NCI-H2107 treated with DMSO at 0.1 percent for 48 hours (cell line): ENCODE results near the gene ASCC3.
"Not testable (repeated sequence)": the region's sequence is repeated elsewhere in the genome, so short reads cannot be mapped to it uniquely, and the experiment has no call there.

Experiments
- DNase-seq: peaks from one replicate; lab custom pipeline; 2025; ENCODE audit not compliant: unreplicated experiment; lab: John Stamatoyannopoulos, UW

ASCC3 gene

GRCh38 chr6:100663219-100663863, 217.8 kb downstream of the ASCC3 start:
- no peak for DNase-seq

DNA sequence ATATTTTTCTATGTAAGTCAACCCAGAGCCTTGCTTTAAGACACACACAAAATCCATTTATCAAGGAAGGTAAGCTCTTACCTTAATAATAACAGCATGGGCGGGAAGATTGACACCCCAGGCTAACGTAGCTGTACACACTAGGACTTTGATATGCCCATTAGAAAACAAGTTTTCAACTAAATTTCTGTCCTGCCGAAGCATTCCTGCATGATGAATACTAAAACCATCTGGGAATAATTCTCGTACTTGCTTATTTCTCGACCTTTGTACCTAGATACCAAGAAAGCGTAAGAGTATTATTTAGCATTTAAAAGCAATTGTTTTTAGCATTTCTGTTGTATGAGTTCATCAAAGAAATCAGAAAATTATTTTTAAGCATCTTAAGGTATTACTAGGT, 218.9 kb downstream of the ASCC3 start:
- no peak for DNase-seq

DNA sequence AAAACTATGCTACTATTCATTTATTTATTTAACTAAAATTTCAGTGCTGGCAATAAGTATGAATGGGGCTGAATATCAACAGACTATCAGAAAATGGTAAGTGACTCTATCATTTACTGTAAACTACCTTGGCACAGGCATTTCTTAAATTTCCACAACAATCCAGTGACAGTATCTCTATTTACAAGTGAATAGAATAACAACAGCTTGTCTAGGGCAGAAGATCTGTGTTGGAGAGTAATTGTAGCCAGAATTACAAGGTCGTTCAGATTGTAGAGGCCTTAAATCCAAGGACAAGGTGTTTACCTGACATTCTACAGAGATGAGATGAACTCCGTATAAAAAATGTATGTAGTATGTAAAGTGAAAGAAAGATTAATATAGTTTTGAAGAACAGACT, 222.6 kb downstream of the ASCC3 start:
- DNase-seq, result no peak

- peak; percentile 23 for DNase-seq
Observed at GRCh38 chr6:100657678-100658330, 223.3 kb downstream of the ASCC3 start.

DNA sequence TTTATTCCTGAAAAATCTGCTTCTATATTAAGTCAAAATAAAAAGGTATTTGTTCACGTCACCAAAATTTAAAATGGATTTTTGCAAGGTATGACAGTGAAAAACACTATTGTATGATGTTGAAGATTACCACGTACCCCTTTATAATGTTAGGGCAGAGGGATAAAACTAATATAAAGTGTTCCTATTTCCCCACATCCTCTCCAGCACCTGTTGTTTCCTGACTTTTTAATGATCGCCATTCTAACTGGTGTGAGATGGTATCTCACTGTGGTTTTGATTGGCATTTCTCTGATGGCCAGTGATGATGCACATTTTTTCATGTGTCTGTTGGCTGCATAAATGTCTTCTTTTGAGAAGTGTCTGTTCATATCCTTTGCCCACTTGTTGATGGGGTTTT, 240.0 kb downstream of the ASCC3 start:
- DNase-seq, result not testable (repeated sequence)

- DNase-seq, result no peak
Observed at GRCh38 chr6:100633096-100633777, 247.9 kb downstream of the ASCC3 start.

DNA sequence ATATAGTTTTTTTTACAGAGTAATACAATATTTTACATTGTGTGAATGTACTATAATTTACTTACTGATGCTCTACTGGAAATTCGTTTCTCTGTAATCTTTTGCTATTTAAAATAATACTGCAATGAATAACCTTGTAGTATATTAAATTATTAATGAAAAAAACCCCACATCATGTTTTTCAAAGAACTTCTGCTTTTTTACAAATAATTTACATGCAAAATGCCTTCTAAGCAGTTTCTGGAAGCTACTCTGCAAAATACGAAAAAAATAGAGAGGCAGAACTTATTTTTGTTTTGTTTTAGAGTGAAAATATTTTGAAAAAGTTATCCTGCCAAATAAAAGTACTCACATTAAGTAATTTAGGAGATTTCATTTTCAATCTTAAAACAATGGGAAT, 250.6 kb downstream of the ASCC3 start:
- DNase-seq, result no peak

GRCh38 chr6:100627911-100628758, 253.0 kb downstream of the ASCC3 start:
- DNase-seq, result no peak

DNA sequence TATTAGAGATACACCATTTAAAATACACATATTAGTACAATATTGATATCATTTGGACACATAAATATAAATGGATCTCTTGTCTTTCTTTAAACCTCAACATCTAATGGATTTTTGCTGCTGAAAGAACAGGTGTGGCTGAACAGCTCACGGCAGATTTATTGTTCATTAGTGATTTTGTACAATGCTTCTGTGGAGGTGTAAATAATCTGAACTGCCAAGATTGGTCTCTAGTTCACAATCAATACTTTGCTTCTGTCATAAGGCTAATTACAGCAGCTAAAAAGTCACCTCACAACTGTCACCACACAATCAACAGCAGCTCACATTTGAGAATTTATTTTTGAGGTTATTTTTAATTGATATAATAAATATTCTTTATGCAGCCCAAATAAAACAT, 254.4 kb downstream of the ASCC3 start:
- peak; percentile 8 for DNase-seq

DNA sequence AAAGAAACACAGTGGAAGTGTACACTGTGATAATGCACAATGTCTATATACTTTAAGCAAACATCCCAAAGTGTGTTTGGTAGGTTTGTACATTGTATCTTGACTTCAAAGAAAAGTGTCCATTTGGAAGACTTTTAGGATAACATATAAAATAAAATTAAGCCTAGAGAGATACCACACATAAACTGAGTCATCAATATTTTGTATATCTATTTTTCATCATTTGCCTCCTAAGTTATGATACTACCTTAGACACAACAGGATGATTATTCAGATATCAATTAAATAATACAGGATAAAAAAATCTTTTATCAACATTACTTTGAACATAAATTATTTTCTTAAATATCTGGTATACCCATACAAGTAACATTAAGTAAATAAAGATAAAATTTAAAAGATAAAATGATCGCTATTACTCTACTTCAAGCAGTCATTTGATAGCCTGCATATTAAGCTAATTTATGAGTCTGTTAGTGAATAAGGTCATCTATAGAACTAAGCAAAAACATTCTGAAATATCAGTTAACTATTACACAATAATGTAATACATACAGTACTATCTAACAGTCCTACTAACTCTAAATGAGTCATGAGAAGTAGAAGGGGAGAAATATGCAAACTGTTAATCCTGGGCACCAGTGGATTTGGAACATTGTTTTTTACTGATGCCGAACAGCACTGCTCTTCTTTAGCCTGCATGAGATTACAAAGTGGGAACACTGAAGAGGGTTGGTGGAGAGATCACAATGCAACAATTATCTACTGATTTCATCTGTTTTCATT, 258.0 kb downstream of the ASCC3 start:
- no peak for DNase-seq

GRCh38 chr6:100620085-100620840, 260.9 kb downstream of the ASCC3 start:
- DNase-seq, result no peak

GRCh38 chr6:100618351-100618671, 262.8 kb downstream of the ASCC3 start:
- no peak for DNase-seq

GRCh38 chr6:100617633-100618350, 263.3 kb downstream of the ASCC3 start:
- no peak for DNase-seq

- no peak for DNase-seq
Observed at GRCh38 chr6:100614933-100615332, 266.2 kb downstream of the ASCC3 start.

GRCh38 chr6:100614386-100614785, 266.7 kb downstream of the ASCC3 start:
- no peak for DNase-seq

- no peak for DNase-seq
Observed at GRCh38 chr6:100613656-100614055, 267.5 kb downstream of the ASCC3 start.

- no peak for DNase-seq
Observed at GRCh38 chr6:100612094-100612493, 269.0 kb downstream of the ASCC3 start.

DNA sequence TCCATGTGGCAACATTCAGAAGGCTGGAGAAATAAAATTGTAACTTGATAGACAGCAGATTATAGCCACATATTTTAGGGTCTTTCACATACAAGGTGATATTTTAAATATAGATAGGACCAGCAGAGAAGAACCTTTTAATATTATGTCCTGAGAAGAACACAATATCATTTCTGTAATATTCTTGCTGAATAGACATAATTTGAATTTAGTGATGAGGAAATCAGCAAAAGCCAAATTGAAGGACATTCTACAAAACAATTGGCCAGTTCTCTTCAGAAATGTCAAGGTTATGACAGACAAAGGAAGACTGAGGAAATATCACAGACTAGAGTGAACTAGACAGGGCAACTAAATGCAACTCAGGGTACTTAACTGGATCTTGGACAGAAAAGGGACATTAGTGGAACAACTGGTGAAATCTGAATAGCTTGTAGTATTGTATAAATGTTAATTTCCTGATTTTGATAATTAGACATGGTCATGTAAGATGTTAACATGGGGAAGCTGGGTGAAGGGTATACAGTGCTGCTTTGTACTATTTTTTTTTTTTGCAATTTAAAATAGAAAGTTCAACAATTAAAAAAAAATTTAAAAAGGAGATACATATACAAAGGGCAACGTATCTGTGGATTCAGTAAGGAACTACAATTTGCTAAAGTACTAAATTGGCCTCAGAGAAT, 281.9 kb downstream of the ASCC3 start:
- no peak for DNase-seq

GRCh38 chr6:100595456-100595855, 285.7 kb downstream of the ASCC3 start:
- no peak for DNase-seq
